Upper lobe of left lung (tissue), 4 donors: ENCODE measurements around the gene CCNI.

Source experiments
- CTCF ChIP-seq, 6 experiments: fragments of 450-650 bp in 4 of 6; fragments of 200-600 bp in 2 of 6; sonication (generic) in 2 of 6; IDR thresholded peaks; one replicate each; pipeline ENCODE4 v1.5.1; 2016 to 2019; ENCODE audit warnings: antibody characterized with exemption in 6 of 6
- POLR2A ChIP-seq, 4 donors: fragments of 450-650 bp; IDR thresholded peaks; one replicate each; pipeline ENCODE4 v1.5.1; 2016 to 2017; ENCODE audit warnings: antibody characterized with exemption in 4 of 4, mild to moderate bottlenecking in 2 of 4
- POLR2AphosphoS5 ChIP-seq, 2 donors: sonication (generic); formaldehyde crosslinking; IDR thresholded peaks; one replicate each; pipeline ENCODE4 v1.5.1; 2017; ENCODE audit warnings: antibody characterized with exemption in 2 of 2

GRCh38 chr4:77089866-77090265 lies 14.1 kb upstream of the CCNI start:
- TF ChIP-seq CTCF (IDR thresholded peaks at IDR 0.05) (no peak), POLR2A (IDR thresholded peaks at IDR 0.05) (no peak), POLR2AphosphoS5 (IDR thresholded peaks at IDR 0.05) (no peak)
